Muscle layer of duodenum (tissue), 2 donors: ENCODE results near the gene ZFP42.

Experiments
- H3K27ac ChIP-seq: one replicate; pipeline ENCODE4 v1.7.0; 2013; ENCODE audit warnings: mild to moderate bottlenecking, low read length
- H3K27me3 ChIP-seq: one replicate; pipeline ENCODE4 v1.7.0; 2013; ENCODE audit warnings: low read depth, mild to moderate bottlenecking, control low read depth, low read length
- H3K36me3 ChIP-seq, 2 donors: one replicate each; pipeline ENCODE4 v1.7.0; 2013; ENCODE audit warnings: low read length in 2 of 2, control low read depth in 1 of 2, mild to moderate bottlenecking in 1 of 2; ENCODE audit not compliant: insufficient read depth in 2 of 2, control insufficient read depth in 1 of 2
- H3K4me1 ChIP-seq, 2 donors: one replicate each; pipeline ENCODE4 v1.7.0; 2013; ENCODE audit warnings: low read length in 2 of 2, mild to moderate bottlenecking in 2 of 2, control low read depth in 1 of 2, moderate library complexity in 1 of 2; ENCODE audit not compliant: insufficient read depth in 2 of 2, control insufficient read depth in 1 of 2
- H3K4me3 ChIP-seq, 2 donors: one replicate each; pipeline ENCODE4 v1.7.0; 2013; ENCODE audit warnings: low read length in 2 of 2, low read depth in 1 of 2, mild to moderate bottlenecking in 1 of 2
- H3K9me3 ChIP-seq, 2 donors: one replicate each; pipeline ENCODE4 v1.7.0; 2013; ENCODE audit warnings: low read length in 2 of 2, control low read depth in 1 of 2, mild to moderate bottlenecking in 1 of 2; ENCODE audit not compliant: control insufficient read depth in 1 of 2
- donor health status: healthy.

Gene ZFP42

DNA sequence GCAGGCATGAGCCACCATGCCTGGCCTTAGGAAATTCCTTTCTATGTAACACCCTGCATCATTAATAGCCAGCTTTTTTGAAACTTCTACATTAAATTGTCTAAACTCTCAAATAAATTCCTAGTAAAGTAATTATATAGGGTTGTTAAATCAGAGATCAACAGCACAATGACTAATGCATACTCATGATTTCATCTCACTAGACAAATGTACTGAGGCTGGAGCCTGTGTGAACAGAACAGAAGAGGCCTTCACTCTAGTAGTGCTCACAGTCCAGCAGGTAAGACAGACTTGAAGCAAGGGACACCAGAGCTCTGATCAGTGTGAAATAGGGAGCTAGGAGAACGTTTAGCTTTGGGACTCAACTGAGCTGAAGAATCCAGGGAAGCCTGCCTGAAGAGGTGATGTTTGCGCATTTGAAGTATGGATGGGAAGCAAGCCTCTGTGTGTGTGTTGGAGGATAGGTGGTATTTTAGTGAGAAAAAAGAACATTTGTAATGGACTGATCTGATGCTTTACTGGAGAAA is 3.9 kb downstream of the ZFP42 start:
- no peaks in the 10 kb centered on the region for H3K36me3 ChIP-seq
- H3K9me3 ChIP-seq, result peaks cover 0 to 6% of the 10 kb centered on the region in 2 donors
- no peak overlapping the region for H3K27ac ChIP-seq
- no peak overlapping the region for H3K4me3 ChIP-seq
- H3K4me1 ChIP-seq, result no peaks in the 10 kb centered on the region
- peaks cover 4% of the 10 kb centered on the region for H3K27me3 ChIP-seq

DNA sequence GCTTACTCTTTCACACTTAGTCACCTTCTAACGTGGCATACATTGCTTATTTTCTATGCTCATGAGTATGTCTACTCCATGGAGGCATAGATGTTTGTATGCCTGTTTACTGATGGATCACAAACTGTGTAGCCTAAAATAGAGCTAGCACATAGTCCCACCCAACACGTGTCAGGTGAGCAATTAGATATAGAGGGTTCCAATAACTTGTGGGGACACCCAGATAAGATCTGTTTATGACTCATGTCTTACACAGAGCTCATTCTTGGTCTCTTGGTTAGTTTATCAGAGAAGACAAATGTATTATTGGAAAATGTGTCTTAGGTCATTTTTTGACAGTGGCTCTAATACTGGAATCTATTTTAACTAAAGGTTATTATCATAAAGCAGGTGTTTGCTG is 6.8 kb downstream of the ZFP42 start:
- H3K27ac ChIP-seq, result no peak overlapping the region
- H3K4me1 ChIP-seq, result no peaks in the 10 kb centered on the region
- H3K36me3 ChIP-seq, result no peaks in the 10 kb centered on the region
- H3K4me3 ChIP-seq, result no peak overlapping the region
- no peaks in the 10 kb centered on the region for H3K27me3 ChIP-seq
- no peaks in the 10 kb centered on the region for H3K9me3 ChIP-seq

DNA sequence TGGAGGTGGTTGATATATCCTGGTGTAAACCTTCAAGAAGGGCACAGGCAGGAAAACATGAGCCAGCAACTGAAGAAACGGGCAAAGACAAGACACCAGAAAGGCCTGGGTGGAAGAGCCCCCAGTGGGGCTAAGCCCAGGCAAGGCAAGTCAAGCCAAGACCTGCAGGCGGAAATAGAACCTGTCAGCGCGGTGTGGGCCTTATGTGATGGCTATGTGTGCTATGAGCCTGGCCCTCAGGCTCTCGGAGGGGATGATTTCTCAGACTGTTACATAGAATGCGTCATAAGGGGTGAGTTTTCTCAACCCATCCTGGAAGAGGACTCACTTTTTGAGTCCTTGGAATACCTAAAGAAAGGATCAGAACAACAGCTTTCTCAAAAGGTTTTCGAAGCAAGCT is 7.2 kb downstream of the ZFP42 start:
- H3K9me3 ChIP-seq, result no peaks in the 10 kb centered on the region
- H3K27me3 ChIP-seq, result no peaks in the 10 kb centered on the region
- no peaks in the 10 kb centered on the region for H3K36me3 ChIP-seq
- H3K4me3 ChIP-seq, result no peak overlapping the region
- H3K27ac ChIP-seq, result no peak overlapping the region
- H3K4me1 ChIP-seq, result no peaks in the 10 kb centered on the region

DNA sequence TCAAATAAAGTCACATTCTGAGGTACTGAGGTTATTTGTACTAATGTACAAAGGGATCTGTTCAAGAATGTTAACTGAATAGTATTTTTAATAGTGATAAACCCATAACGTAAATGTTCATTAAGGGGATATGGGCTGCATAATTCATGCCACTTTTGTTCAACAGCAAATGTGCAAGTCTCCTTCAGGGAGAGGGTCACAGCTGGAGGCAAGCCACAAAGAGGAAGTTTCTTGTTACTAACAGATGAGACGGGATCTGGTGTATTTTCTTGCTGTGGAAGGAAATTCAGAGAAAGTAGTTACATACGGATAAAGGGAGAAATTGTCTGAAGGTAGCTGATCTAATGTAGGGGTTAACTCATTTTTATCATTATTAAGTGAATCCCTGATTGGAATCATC is 10.0 kb downstream of the ZFP42 start:
- Histone ChIP-seq H3K27me3 (no peaks in the 10 kb centered on the region), H3K4me1 (no peaks in the 10 kb centered on the region), H3K4me3 (no peak overlapping the region), H3K27ac (no peak overlapping the region), H3K9me3 (no peaks in the 10 kb centered on the region), H3K36me3 (no peaks in the 10 kb centered on the region)

DNA sequence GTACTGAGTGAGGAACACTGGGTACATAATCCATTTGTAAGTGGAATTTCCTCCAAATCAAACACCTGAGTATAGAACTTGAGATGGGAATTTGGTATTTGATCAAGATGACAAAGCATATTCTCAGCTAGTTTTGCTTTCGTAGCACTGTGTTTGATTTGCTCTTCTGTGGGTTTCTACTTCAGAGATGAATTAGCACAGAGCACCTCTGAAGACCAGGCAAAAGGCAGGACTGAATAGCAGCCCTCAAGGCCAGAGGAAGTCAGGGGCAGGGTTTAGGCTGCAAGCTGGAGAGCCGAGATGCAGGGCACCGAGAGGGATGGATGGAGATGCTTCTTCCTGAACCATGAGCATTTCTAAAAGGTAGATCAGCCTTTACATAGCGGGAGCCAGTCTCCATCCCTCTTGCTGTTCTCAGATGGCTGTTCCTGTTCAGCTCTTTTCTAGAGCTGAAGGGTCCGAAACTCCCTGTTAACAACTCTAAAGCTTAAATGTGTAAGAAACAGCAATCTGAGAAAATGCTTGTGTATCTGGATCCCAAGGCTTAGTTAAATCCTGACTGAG is 10.8 kb downstream of the ZFP42 start:
- no peaks in the 10 kb centered on the region for H3K36me3 ChIP-seq
- H3K27ac ChIP-seq, result no peak overlapping the region
- no peaks in the 10 kb centered on the region for H3K4me1 ChIP-seq

DNA sequence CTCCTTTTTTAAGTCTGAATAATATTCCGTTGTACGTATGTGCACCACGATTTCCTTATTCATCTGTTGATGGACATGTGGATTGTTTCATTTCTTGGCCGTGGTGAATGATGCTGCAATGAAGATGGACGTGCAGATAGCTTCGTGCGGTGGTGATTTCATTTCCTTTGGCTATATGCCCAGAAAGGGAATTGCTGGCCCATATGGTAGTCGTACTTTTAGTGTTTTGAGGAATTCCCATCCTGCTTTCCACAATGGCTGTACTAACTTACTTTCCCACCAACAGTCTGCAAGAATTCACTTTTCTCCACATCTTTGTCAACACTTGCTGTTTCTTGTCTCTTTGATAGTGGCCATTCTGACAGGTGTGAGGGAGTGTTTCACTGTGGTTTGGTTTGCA is 12.8 kb downstream of the ZFP42 start:
- Histone ChIP-seq H3K4me1 (no peaks in the 10 kb centered on the region), H3K27me3 (no peaks in the 10 kb centered on the region), H3K27ac (no peak overlapping the region), H3K9me3 (no peaks in the 10 kb centered on the region), H3K36me3 (no peaks in the 10 kb centered on the region), H3K4me3 (no peak overlapping the region)

More for the DNA sequence above, 10.8 kb downstream of the ZFP42 start:
- no peaks in the 10 kb centered on the region for H3K27me3 ChIP-seq
- H3K4me3 ChIP-seq, result no peak overlapping the region
- H3K9me3 ChIP-seq, result no peaks in the 10 kb centered on the region

DNA sequence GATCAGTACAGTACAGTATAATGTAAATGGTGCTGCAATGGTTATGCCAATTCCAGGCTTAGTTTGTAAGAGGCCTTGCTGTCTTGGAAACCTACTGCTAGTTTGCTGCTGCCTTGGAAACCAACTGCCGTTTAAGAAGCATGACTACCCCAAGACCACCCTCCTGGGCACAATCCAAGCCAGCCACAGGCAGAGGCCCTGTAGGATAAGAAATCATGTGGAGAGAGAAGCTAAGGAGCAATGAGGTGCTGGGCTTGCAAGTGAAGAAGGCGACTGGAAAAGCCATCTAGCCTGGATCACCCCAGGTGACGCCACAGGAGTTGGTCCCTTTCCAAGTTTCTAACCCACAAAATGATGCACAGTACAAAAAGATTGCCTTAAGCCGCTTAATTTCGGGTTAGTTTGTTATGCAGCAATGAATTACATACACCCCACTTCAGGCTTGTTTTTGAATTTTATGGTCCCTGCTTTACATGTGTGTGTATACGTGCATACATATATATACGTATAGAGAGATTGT is 16.9 kb downstream of the ZFP42 start:
- Histone ChIP-seq H3K27ac (no peak overlapping the region), H3K4me1 (no peaks in the 10 kb centered on the region), H3K9me3 (no peaks in the 10 kb centered on the region), H3K36me3 (no peaks in the 10 kb centered on the region), H3K27me3 (no peaks in the 10 kb centered on the region), H3K4me3 (no peak overlapping the region)

DNA sequence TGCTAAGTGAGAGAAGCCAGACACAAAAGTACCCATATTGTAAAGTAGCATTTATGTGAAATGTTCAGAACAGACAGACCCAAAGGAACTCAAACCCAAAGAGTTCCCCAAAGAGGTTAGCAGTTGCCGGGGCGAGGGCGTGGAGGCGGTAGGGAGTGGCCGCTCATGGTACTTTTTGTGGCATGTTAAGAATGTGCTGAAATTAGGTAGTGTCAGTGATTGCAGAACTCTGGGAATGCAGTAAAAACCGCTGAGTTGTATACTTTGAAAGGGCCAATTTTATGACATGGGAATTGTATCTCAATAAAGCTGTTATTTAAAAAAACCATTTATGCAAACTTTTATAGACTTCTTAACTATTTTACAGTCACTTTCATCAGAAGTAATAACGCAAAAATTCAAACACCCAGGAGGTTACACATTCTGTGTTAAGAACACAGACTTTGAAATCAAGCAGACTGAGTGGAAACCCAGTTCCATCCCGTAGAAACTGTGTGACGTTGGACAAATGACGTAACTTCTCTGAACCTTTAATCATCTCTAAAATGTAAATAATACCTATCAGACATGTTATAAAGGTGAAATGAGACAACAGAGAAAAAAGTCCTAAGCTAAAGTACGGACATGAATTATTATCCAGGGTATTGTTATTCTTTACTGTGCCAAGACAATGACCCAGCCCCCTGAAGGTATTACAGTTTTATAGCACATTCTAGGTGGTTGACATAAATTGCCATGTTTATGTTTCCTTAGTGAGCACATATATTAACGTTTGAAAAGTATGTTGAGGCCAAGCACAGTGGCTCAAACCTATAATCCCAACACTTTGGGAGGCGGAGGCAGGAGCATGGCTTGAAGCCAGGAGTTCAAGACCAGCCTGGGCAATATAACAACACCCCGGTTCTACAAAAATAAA is 19.7 kb downstream of the ZFP42 start:
- Histone ChIP-seq H3K4me1 (no peaks in the 10 kb centered on the region), H3K9me3 (no peaks in the 10 kb centered on the region), H3K36me3 (no peaks in the 10 kb centered on the region), H3K27me3 (no peaks in the 10 kb centered on the region), H3K4me3 (no peak overlapping the region), H3K27ac (no peak overlapping the region)

DNA sequence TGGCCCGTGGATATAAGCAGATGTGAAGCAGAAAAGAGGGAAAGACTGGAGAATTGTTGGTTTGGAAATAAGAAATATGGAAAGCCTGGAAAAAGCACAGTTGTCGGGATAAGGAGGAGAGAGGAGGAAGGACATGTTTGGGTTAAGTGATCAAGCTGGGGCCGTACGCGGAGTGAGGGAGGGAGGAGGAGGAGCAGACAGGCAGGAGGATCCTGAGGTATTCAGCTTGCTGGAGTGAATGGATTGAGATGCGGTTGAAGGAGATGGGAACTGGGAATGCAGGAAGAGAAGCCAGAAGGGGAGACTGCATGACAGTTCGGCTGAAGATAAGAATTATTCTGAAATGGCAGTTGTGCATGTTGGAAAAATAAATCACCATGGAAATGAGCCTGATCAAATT is 21.2 kb downstream of the ZFP42 start:
- Histone ChIP-seq H3K9me3 (no peaks in the 10 kb centered on the region), H3K36me3 (no peaks in the 10 kb centered on the region), H3K4me3 (no peak overlapping the region), H3K4me1 (no peaks in the 10 kb centered on the region), H3K27me3 (no peaks in the 10 kb centered on the region), H3K27ac (no peak overlapping the region)

DNA sequence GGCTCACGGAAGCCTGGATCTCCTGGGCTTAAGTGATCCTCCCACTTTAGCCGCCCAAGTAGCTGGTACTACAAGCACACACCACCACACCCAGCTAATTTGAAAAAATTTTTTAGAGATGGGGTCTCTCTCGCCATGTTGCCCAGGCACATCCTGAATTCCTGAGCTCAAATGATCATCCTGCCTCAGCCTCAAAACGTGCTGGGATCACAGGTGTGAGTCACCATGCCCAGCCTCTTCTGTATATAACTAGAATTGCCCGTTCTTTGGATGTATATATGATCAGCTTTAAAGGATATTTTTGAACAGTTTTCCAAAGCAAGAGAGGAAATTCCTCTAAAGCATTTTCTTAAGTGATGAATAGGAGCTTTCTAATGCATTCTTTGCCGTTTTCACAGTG is 22.7 kb downstream of the ZFP42 start:
- H3K4me3 ChIP-seq, result no peak overlapping the region
- H3K27ac ChIP-seq, result no peak overlapping the region
- H3K27me3 ChIP-seq, result no peaks in the 10 kb centered on the region
- H3K36me3 ChIP-seq, result no peaks in the 10 kb centered on the region
- H3K9me3 ChIP-seq, result no peaks in the 10 kb centered on the region
- H3K4me1 ChIP-seq, result no peaks in the 10 kb centered on the region

DNA sequence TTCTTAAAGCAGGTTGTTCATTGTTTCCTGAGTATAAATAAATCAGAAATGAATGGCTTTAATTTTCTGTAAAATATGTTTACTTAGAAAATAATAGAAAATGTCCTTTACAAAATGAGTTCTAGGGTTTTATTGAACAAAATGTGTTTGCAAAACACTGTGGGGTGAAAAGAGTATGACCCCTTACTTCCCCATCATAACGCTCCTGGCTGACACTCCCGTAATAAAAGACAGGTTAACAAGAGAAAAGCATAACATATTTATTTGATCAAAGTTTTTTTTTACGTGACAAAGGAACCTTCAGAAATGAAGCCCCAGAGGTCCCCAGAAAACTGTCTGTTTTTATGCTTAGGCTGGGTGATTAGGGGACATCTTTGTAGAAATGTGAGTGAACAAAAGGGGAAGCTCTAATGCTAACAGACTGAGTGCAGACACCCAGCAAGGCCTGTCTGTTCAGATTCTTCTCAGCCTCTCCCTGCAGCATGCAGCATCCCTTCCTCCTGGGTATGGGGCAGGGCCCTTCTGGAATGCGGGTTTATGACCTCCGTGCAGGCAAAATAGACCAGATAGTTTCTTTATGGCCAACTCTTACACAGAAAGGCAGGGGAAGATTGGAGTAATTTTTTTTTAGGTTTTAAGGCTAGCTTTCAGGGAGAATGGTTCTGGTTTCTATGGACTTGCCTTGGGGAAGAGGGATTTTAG is 26.1 kb downstream of the ZFP42 start:
- Histone ChIP-seq H3K27ac (no peak overlapping the region), H3K4me3 (no peak overlapping the region), H3K36me3 (no peaks in the 10 kb centered on the region)

More for the DNA sequence above, 26.1 kb downstream of the ZFP42 start:
- Histone ChIP-seq H3K4me1 (no peaks in the 10 kb centered on the region), H3K9me3 (no peaks in the 10 kb centered on the region), H3K27me3 (no peaks in the 10 kb centered on the region)
